HG03280 (cell line): Measurements from ENCODE around the gene FOXR1.
"Not testable (repeated sequence)": the region's sequence is repeated elsewhere in the genome, so short reads cannot be mapped to it uniquely, and the experiment has no call there.

Experiments
- ATAC-seq: cut with Tn5 transposase; IDR thresholded peaks from one replicate; pipeline ENCODE4 v1.9.1; 2021; ENCODE audit warnings: mild to moderate bottlenecking, moderate library complexity; ENCODE audit not compliant: unreplicated experiment

The FOXR1 gene

DNA sequence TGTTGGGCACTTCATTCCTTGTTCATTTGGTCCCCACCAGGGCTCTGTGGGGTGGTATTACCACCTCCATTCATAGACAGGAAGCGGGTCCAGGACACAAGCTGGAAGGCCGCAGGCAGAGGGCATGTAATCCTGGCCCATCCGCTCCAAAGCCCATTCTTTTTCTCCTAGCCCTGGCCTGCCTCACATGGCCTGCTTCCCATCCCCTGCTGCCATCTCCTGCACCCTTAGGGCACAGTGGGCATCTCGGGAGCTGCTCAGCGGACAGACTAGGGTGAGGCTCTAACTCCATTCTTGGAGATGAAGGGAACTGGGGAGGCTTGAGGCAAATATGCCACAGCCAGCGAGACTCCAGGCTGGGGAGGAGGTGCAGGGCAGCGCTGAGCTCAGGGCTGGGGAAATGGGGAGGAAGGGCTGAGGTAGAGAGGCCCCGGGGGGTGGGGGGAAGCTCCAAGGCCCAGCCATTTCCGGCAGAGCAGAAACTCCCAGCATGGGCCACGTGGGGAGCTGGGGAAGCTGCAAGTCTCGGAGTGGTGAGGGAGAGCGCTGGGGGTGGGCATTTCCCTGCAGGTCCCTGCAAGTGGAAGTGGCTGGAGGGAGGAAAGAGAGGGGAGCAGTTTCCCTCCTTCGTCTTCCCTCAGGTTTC is 31.5 kb upstream of the FOXR1 start:
- no peak for ATAC-seq

DNA sequence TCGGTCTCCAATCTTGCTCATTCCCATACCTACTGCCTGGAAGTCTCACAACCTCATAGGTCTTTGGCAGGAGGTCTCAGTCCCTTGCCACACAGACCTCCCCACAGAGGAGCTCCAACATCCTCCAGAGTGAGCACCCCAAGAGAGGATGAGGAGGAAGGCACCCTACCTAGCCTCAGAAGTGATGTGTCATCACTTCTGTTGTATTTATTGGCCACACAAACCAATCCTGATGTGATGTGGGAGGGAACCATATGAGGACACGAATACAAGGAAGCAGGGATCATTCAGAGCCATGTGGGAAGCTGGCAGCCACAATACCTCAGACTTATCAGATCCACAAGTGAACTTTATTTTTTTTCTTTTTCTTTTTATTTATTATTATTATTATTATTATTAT is 24.5 kb upstream of the FOXR1 start:
- no peak for ATAC-seq

DNA sequence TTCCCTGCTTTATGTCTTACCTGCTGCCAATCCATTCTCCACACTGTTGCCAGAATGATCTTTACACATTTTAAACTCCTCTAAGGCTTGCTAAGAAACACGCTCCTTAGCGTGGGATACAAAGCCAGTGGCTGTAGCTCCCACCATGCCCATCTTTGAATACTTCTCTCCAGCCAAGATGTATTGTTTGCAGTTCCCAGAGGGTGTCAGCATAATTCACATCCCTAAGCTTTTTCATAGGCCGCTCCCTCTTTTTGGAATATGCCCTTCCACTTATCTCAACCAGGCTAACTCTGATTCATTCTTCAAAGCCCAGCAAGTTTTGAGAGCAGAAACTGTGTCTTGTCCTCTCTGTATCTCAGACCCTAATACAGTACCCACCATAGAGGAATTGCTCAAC is 23.6 kb upstream of the FOXR1 start:
- ATAC-seq, result no peak

DNA sequence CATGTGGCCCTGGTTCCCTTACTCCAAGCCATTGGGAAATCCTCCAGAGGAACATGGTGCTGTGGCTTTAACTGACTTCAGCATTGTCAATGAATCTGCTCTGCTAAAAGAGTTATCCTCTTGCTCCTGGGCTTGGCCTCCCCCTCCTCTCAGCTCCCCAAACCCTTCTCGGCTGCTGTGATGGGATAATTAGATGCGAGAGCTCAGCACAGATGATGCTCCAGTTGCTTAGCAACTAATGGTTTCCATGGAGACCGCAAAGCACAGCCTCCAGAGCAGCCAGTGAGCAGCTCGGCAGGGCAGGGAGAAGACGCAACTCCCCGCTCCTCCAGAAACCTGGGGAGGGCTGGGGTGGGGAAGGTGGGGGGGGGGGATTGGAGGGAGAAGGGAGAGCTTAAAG is 18.3 kb upstream of the FOXR1 start:
- ATAC-seq, result no peak

DNA sequence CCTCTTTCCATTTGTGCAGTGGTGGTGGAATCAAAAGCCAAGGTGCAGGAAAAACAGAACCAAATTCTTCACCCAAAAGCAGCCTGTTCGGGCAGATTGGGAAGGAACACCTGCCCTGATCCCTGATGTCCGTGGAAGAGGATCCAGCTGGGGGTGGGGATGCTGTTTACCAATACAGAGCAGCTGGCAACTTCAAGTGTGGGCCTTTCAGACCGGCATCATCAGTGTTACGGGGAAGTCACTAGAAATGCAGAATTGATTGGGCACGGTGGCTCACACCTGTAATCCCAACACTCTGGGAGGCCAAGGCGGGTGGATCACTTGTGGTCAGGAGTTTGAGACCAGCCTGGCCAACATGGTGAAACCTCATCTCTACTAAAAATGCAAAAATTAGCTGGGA is 17.6 kb upstream of the FOXR1 start:
- not testable (repeated sequence) for ATAC-seq

DNA sequence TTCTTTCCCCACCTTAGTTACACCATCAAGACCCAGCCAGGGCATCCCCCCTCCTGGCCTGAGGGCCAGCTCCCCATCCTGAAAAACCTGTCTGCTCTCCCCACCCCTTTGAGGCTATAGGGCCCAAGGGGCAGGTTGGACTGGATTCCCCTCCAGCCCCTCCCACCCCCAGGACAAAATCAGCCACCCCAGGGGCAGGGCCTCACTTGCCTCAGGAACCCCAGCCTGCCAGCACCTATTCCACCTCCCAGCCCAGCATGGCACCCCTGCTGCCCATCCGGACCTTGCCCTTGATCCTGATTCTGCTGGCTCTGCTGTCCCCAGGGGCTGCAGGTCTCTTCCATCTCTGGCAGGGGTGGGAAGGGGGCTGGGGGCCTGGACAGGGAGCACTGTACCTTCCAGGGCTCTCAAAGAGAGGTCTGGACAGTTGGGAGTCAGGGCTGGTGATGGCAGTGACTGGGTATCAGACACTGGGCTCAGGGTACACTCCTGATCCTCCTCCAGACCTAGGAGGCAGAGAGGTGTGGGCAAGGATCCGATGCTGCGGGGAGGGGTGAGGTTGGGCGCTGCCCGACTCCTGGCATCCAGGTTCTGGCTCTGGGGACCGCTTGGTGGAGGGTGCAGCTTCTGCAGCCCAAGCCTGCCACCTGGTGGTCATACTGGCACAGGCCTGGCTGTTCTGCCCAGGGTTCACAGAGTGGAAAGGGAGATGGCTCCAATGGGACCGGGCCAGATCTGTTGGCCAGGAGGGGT is 15.3 kb upstream of the FOXR1 start, which contains the start of gene UPK2:
Gene UPK2 (plus strand): TSS at position 205 of the 753 bp plus-strand sequence. CDS start 53 bp downstream, at position 258.
- ATAC-seq, result no peak

DNA sequence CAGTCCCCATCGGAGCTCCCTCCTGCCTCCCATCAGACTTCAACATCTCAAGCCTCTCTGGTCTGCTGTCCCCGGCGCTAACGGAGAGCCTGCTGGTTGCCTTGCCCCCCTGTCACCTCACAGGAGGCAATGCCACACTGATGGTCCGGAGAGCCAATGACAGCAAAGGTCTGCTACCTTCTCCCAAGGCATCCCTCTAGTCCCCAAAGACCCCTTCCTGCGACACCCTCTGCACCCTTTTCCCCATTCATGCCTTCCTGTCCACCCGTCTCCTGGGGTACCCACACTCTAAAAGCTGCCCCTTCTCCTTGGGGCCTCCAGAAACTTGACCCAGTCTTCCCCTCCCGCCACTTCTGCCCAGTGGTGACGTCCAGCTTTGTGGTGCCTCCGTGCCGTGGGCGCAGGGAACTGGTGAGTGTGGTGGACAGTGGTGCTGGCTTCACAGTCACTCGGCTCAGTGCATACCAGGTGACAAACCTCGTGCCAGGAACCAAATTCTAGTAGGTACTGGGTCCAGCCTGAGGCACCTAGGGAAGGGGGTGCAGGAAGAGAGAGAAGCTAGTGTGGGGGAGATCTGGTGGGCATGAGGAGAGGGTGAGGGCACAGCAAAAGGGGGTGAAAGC is 14.6 kb upstream of the FOXR1 start:
- no peak for ATAC-seq

DNA sequence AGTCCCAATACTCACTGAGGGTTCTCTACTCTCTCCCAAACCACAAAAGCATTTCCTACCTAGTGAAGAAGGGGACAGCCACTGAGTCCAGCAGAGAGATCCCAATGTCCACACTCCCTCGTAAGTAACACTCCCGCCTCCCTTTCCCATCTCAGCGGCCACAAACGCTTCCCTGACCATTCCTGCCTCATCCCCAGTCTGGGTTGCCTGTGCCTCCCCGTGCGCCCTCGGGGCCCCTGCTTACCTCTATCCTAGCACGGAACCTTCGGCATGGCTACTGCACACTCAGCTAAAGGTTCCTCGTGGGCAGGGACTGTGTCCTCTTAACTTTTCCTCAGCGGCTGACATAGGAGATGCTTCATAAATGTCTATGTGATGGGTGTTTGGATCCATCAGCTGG is 14.0 kb upstream of the FOXR1 start:
- ATAC-seq, result no peak

DNA sequence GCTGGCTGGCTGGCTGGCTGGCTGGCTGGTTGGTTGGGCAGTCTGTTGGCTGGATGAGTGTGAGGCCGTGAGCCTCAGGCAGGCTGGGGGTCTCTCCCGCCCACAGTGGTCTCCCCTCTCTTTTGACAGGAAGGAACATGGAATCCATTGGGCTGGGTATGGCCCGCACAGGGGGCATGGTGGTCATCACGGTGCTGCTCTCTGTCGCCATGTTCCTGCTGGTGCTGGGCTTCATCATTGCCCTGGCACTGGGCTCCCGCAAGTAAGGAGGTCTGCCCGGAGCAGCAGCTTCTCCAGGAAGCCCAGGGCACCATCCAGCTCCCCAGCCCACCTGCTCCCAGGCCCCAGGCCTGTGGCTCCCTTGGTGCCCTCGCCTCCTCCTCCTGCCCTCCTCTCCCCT is 13.6 kb upstream of the FOXR1 start:
- no peak for ATAC-seq

DNA sequence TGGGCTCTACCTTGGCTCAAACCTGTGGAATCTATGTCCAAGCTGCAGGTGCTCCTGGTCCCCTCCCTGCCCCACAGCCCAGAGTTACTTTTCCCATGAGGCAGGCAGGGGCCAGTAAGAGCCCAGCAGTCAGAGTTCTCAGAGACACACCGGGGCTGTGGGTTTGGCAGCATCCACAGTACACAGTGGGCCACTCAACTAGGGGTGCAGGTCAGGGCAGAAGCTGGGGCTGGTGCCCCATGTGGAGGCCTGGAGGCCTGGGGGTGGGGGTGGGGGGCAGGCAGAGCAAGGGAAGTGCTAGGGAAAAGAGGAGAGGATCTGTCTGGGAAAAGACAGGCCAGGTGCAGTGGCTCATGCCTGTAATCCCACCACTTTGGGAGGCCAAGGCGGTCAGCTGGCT is 13.0 kb upstream of the FOXR1 start:
- no peak for ATAC-seq

DNA sequence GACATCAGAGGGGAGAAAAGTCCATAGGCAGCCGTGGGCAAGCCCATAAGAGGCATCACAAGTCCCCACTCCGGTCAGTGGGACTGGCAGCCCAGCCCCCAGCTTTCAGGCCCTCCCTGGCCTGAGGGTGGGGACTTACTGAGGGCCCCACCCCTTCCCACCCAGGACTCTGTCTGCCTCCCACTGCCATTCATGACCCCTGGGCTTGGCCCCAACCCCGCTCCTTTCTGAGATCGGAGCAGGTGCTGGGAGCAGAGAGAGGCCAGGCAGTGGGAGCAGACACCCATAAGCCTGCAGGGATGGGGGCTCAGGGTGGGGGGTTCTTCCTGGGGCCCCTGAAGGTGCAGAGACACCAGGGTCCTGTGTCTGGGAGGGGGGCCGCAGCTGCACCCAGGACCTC is 10.4 kb upstream of the FOXR1 start:
- ATAC-seq, result no peak

DNA sequence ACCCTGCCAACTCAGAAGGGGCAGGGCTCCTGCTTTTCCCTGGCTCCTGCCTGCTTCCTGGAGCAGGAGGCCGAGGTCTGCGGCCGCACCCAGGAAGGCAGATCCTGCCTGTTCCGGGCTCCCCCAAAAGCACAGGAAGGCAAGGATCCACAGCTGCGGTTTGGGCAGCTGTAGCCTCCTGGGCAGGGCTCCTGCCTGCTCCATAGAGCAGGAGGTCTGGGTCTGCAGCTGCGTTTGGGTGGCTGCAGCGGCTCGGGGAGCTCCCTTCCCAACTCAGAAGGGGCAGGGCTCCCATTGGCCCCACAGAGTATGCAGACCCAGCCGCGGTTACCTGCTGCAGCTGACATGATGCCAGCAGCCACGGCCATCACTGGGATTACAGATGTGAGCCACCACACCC is 10.0 kb upstream of the FOXR1 start:
- ATAC-seq, result no peak

DNA sequence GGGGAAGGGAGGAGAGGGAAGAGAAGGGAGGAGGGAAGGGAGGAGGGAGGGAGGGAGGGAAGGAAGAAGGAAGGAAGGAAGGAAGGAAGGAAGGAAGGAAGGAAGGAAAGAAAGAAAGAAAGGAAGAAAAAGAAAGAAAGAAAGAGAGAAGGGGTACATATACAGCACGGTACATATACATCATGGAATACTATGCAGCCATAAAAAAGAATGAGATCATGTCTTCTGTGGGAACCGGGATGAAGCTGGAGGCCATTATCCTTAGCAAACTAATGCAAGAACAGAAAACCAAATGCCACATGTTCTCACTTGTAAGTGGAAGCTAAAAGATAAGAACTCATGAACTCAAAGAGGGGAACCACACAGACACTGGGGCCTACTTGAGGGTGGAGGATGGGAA is 2.1 kb upstream of the FOXR1 start:
- not testable (repeated sequence) for ATAC-seq

DNA sequence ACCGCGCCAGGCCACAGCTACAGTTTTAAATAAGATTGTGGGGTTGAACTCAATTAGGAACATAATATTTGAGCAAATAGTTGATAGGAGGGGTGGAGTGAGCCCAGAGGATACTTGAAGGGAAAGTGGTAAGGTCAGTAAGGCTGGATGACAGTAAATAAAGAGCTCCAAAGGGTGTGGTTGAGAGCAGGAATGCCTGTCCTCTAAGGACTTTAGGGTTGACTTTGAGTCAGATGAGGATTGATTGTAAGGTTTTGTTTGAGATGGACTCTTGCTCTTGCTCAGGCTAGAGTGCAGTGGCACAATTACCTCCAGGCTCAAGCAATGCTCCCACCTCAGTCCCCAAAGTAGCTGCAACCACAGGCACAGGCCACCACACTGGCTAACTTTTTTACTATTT is 2.4 kb downstream of the FOXR1 start:
- no peak for ATAC-seq

DNA sequence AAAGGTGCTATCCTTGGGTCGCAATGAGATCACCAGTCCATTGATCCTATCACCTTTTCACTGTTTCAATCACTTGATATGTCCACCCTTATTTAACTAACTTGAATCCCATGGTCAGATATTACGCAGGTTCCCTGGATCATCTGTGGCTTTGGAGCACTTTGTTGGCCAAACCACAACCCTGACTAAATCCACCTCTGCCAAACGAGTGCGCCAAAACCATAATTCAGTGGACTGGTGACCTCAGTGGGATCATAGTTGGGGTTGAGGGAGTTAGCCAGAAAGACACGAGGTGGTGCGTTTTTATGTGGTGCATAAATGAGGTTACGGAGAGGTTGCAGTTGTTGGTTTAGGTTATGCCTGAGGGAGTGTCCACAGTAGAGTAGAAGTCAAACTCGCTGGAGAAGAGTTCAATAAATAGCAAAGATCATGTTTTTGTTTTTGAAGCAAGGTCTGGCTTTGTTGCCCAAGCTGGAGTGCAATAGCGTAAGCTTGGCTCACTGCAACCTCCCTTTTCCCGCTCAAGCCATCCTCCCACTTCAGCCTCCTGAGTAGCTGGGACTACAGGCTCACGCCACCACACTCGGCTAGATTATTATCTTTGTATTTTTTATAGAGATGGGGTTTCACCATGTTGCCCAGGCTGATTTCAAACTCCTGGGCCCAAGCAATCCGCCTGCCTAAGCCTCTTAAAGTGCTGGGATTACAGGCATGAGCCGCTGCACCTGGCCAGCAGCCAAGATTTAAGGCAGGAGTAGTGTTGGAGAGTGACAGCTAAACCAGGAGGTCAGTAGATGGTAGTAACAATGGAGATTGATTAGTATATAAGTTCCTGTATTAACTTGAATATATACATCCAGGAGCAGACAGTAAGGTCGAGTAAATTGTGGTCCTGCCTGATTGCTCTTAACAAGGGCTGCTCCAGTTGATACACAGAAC is 4.5 kb downstream of the FOXR1 start:
- ATAC-seq, result no peak

DNA sequence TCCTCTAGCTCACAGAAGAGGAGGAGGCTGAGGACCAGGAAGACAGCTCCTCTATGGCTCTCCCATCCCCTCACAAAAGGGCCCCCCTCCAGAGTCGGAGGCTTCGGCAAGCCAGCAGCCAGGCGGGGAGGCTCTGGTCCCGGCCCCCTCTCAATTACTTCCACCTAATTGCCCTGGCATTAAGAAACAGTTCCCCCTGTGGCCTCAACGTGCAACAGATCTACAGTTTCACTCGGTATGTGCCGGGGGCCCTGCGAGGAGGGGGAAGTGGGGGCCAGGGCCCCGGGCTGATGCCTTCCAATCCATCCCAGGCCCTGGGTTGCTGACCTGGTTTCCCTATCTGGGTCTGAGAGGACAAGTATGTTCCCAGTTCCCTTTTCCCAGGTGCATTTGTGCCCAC is 7.9 kb downstream of the FOXR1 start:
- no peak for ATAC-seq

DNA sequence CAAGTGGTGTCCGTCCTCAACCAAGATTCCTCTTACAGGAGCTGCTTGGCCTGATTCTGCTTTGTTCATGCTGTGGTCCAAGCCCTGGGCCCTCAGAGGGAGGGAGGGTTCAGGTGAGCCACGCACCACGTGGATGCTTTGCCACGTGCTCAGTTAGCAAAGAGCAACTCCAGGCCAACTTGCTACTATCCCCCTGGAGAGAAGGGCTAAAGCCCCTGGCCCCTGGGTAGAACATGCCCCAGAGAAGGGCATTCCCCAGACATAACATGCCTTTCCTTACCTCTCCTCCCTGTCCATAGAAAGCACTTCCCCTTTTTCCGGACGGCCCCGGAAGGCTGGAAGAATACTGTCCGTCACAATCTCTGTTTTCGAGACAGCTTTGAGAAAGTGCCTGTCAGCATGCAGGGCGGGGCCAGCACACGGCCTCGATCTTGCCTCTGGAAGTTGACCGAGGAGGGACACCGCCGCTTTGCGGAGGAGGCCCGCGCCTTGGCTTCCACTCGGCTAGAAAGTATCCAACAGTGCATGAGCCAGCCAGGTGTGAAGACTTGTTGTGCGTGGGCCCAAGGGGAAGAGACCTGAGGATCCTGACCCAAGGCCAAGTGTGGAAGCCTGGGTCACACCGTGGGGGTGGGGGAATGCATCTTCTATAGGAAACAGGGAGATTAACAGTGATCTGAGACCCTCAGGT is 8.8 kb downstream of the FOXR1 start:
- ATAC-seq, result no peak

DNA sequence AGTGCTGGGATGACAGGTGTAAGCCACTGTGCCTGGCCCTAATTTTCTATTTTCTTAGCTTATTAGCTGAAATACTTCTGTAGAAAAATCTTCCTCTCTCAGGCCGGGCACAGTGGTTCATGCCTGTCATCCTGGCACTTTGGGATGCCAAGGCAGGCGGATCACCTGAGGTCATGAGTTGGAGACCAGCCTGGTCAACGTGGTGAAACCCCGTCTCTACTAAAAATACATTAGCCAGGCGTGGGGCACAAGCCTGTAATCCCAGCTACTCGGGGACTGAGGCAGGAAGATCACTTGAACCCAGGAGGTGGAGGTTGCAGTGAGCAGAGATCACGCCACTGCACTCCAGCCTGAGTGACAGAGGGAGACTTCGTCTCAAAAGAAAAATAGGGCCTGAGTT is 12.8 kb downstream of the FOXR1 start:
- not testable (repeated sequence) for ATAC-seq

DNA sequence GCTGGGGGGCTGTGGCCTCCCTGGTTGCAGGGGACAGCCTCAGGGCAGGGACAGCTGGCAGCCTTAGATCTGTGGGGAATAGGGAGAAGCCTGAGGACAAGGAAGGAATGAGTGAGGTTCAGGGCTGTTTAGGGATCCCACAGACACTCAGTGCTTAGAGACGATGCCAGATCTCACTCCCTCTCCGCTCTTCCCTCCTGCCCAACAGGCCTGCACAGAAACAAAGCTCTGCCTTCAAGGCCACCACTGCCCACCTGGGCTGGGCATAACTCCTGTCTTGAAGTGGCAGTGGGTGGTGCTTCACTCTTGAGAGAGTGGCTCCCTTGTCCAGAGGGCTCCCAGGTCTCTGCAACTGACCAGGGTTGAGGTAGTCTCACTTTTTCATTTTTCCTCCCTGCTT is 13.3 kb downstream of the FOXR1 start:
- ATAC-seq, result no peak

DNA sequence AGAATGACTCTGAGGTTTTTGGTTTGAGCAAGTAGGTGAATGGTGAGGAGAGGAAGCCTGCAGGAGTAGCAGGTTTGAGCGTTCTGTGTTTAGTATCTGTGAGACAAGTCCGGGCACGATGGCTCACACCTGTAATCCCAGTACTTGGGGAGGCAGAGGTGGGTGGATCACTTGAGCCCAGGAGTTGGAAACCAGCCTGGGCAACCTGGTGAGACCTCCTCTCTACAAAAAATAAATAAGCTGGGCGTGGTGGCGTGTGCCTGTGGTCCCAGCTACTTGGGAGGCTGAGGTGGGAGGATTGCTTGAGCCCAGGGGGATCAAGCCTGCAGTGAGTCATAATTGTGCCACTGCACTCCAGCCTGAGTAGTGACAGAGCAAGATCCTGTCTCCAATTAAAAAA is 16.7 kb downstream of the FOXR1 start:
- ATAC-seq, result no peak
